GM12864 (cell line): ENCODE results near the gene DERA.

Experiments
- DNase-seq: peaks from one replicate; pipeline ENCODE4 v3.0.0-alpha.2; 2011; ENCODE audit warnings: low read depth
- H3K4me3 ChIP-seq: 2 replicates; pipeline ENCODE4 v1.5.1; 2011; ENCODE audit warnings: mild to moderate bottlenecking, low read depth, low read length, control low read depth
- CTCF ChIP-seq: IDR thresholded peaks from 2 replicates; pipeline ENCODE4 v1.5.1; 2011; ENCODE audit warnings: low read depth, mild to moderate bottlenecking, moderate library complexity, low read length, control low read depth, inconsistent platforms; ENCODE audit errors: missing control alignments

DERA gene

GRCh38 chr12:15887043-15887817, 23.9 kb upstream of the DERA start:
- no peak overlapping the region for H3K4me3 ChIP-seq
- no peak for TF ChIP-seq CTCF
- no peak for DNase-seq

- no peak overlapping the region for H3K4me3 ChIP-seq
- TF ChIP-seq CTCF, result no peak
- DNase-seq, result no peak
Measured at GRCh38 chr12:15892645-15893259, 18.4 kb upstream of the DERA start.

- TF ChIP-seq CTCF, result no peak
- DNase-seq, result no peak
- H3K4me3 ChIP-seq, result no peak overlapping the region
Measured at GRCh38 chr12:15893260-15893659, 17.9 kb upstream of the DERA start.

GRCh38 chr12:15896867-15897266, 14.3 kb upstream of the DERA start:
- no peak overlapping the region for H3K4me3 ChIP-seq
- no peak for DNase-seq
- no peak for TF ChIP-seq CTCF

- no peak overlapping the region for H3K4me3 ChIP-seq
- DNase-seq, result no peak
- no peak for TF ChIP-seq CTCF
Measured at GRCh38 chr12:15897433-15897832, 13.7 kb upstream of the DERA start.

GRCh38 chr12:15899282-15899870, 11.8 kb upstream of the DERA start:
- TF ChIP-seq CTCF, result peak; percentile 45
- DNase-seq, result no peak
- H3K4me3 ChIP-seq, result no peak overlapping the region

GRCh38 chr12:15904378-15904920, 6.7 kb upstream of the DERA start:
- no peak overlapping the region for H3K4me3 ChIP-seq
- DNase-seq, result no peak
- no peak for TF ChIP-seq CTCF
